OCI-LY7 (cell line): ENCODE measurements around the gene SLC48A1.

Experiments
- CTCF ChIP-seq: fragments of 200-600 bp; sonication (generic); conservative IDR thresholded peaks from 2 replicates; pipeline ENCODE4 v1.5.1; 2014; ENCODE audit warnings: mild to moderate bottlenecking, antibody characterized with exemption, low read length, moderate library complexity, mixed read lengths
- EZH2phosphoT487 ChIP-seq: fragments of 200-600 bp; sonication (generic); IDR thresholded peaks from 2 replicates; pipeline ENCODE4 v1.6.1; 2018; ENCODE audit warnings: low read depth, borderline replicate concordance, mild to moderate bottlenecking, mixed run types, antibody characterized with exemption, low read length, moderate library complexity, mixed read lengths

- TF ChIP-seq EZH2phosphoT487 (no peak), CTCF (no peak)
Observed at GRCh38 chr12:47819896-47820630, 47.0 kb downstream of the SLC48A1 start, which contains the start of gene HDAC7.
